Measurements from ENCODE around the gene ATP9A. TPM values are rescaled to one million over a fixed set of nuclear protein-coding genes. Genes with fewer than 3 reads are reported as not detected.

The ATP9A gene
- polyA plus RNA-seq, 1 donor (not counting 4 experiments of a cell fraction or from before 2014, with no cell fraction given) = 5.8 TPM

- no peak for TF ChIP-seq EZH2 (IDR thresholded peaks at IDR 0.05; ENCODE audit: low read length)
- no peak for TF ChIP-seq CTCF (optimal IDR thresholded peaks at IDR 0.05 in 1 of 3, IDR thresholded peaks at IDR 0.05 in 1 of 3, conservative IDR thresholded peaks at IDR 0.05 in 1 of 3; ENCODE audit: extremely low read depth in 1 of 3, insufficient read depth in 2 of 3, low read length in 3 of 3)
- Histone ChIP-seq H3K36me3 (ENCODE audit: control insufficient read depth in 2 of 2, extremely low read depth in 1 of 2, insufficient read depth in 2 of 2, low read length in 2 of 2) (no peaks in the 10 kb centered on the region), H3K79me2 (ENCODE audit: control insufficient read depth, insufficient read depth, low read length) (no peaks in the 10 kb centered on the region), H3K4me1 (ENCODE audit: control insufficient read depth, extremely low read depth, insufficient read depth, low read length) (no peaks in the 10 kb centered on the region), H3K27ac (ENCODE audit: control insufficient read depth, insufficient read depth, low read length) (no peak overlapping the region), H3K9me1 (ENCODE audit: control insufficient read depth, extremely low read depth, insufficient read depth, low read length) (no peaks in the 10 kb centered on the region), H2AFZ (ENCODE audit: control insufficient read depth, low read length) (no peak overlapping the region), H3K9me3 (ENCODE audit: control insufficient read depth, low read depth, low read length) (no peaks in the 10 kb centered on the region), H3K9ac (ENCODE audit: control insufficient read depth, extremely low read depth, insufficient read depth, low read length) (no peak overlapping the region), H3K27me3 (ENCODE audit: control insufficient read depth, extremely low read depth, insufficient read depth, low read length) (no peaks in the 10 kb centered on the region), H4K20me1 (ENCODE audit: control insufficient read depth, extremely low read depth, insufficient read depth, low read length) (no peaks in the 10 kb centered on the region), H3K4me2 (ENCODE audit: control insufficient read depth, extremely low read depth, insufficient read depth, low read depth, low read length) (no peak overlapping the region), H3K4me3 (ENCODE audit: control insufficient read depth in 2 of 3, extremely low read depth in 1 of 3, insufficient read depth in 2 of 3, low read depth in 1 of 3, low read length in 3 of 3) (no peak overlapping the region)
- DNase-seq (ENCODE audit: low read depth, low spot score) (no peak), FAIRE-seq (no peak)
- dilution Hi-C loops (cut with MboI; ENCODE audit: extremely low pct_ligation_motif_present, low sequenced_read_pairs) = no loop called here
Measured at GRCh38 chr20:51733070-51733469, 35.1 kb downstream of the ATP9A start.

- H3K9me3 ChIP-seq (ENCODE audit: control insufficient read depth, low read depth, low read length) = no peaks in the 10 kb centered on the region
- TF ChIP-seq EZH2 (IDR thresholded peaks at IDR 0.05; ENCODE audit: low read length) (no peak), CTCF (optimal IDR thresholded peaks at IDR 0.05 in 1 of 3, IDR thresholded peaks at IDR 0.05 in 1 of 3, conservative IDR thresholded peaks at IDR 0.05 in 1 of 3; ENCODE audit: extremely low read depth in 1 of 3, insufficient read depth in 2 of 3, low read length in 3 of 3) (no peak)
- H3K4me2 ChIP-seq (ENCODE audit: control insufficient read depth, extremely low read depth, insufficient read depth, low read depth, low read length) = no peak overlapping the region
- H2AFZ ChIP-seq (ENCODE audit: control insufficient read depth, low read length) = no peak overlapping the region
- H3K4me1 ChIP-seq (ENCODE audit: control insufficient read depth, extremely low read depth, insufficient read depth, low read length) = no peaks in the 10 kb centered on the region
- dilution Hi-C loops (cut with MboI; ENCODE audit: extremely low pct_ligation_motif_present, low sequenced_read_pairs) = no loop called here
- no peaks in the 10 kb centered on the region for H3K79me2 ChIP-seq (ENCODE audit: control insufficient read depth, insufficient read depth, low read length)
- no peak for DNase-seq (ENCODE audit: low read depth, low spot score)
- H3K27me3 ChIP-seq (ENCODE audit: control insufficient read depth, extremely low read depth, insufficient read depth, low read length) = no peaks in the 10 kb centered on the region
- no peak overlapping the region for H3K9ac ChIP-seq (ENCODE audit: control insufficient read depth, extremely low read depth, insufficient read depth, low read length)
- H3K36me3 ChIP-seq (ENCODE audit: control insufficient read depth in 2 of 2, extremely low read depth in 1 of 2, insufficient read depth in 2 of 2, low read length in 2 of 2) = no peaks in the 10 kb centered on the region
- FAIRE-seq = no peak
- no peaks in the 10 kb centered on the region for H3K9me1 ChIP-seq (ENCODE audit: control insufficient read depth, extremely low read depth, insufficient read depth, low read length)
- no peak overlapping the region for H3K27ac ChIP-seq (ENCODE audit: control insufficient read depth, insufficient read depth, low read length)
- H4K20me1 ChIP-seq (ENCODE audit: control insufficient read depth, extremely low read depth, insufficient read depth, low read length) = no peaks in the 10 kb centered on the region
- H3K4me3 ChIP-seq (ENCODE audit: control insufficient read depth in 2 of 3, extremely low read depth in 1 of 3, insufficient read depth in 2 of 3, low read depth in 1 of 3, low read length in 3 of 3) = no peak overlapping the region
Measured at GRCh38 chr20:51732096-51732791, 35.9 kb downstream of the ATP9A start.
